K562 (cell line): ENCODE data around the gene HKDC1. TPM values are rescaled to one million over a fixed set of nuclear protein-coding genes. Genes with fewer than 3 reads are reported as not detected.

Experiments
- DDX20 ChIP-seq: fragments of 450-650 bp; IDR thresholded peaks from 2 replicates; pipeline ENCODE4 v1.6.1; 2016; ENCODE audit warnings: missing genetic modification characterization, low read depth, mild to moderate bottlenecking, missing compliant biosample characterization, moderate library complexity
- ERF ChIP-seq: fragments of 450-650 bp; formaldehyde crosslinking; IDR thresholded peaks from 2 replicates; pipeline ENCODE4 v1.4.0; 2020; ENCODE audit warnings: mild to moderate bottlenecking, mixed read lengths
- GATAD2B ChIP-seq: fragments of 450-650 bp; IDR thresholded peaks from 2 replicates; pipeline ENCODE4 v1.6.1; 2017; ENCODE audit warnings: mild to moderate bottlenecking, borderline replicate concordance
- HEY1 ChIP-seq: fragments of 250-450 bp; sonication (Bioruptor Pico); IDR thresholded peaks from 2 replicates; pipeline ENCODE4 v1.5.0; 2020; ENCODE audit warnings: mild to moderate bottlenecking, moderate library complexity, borderline replicate concordance
- JUND ChIP-seq, 2 experiments: IDR thresholded peaks; 2 replicates in 1 of 2; 3 replicates in 1 of 2; pipeline ENCODE4 v1.6.1; 2011; ENCODE audit warnings: borderline replicate concordance in 2 of 2, low read depth in 2 of 2, low read length in 2 of 2, improper control_type of control experiment in 1 of 2, missing biosample characterization in 1 of 2, missing genetic modification characterization in 1 of 2, missing genetic modification reagents in 1 of 2
- L3MBTL2 ChIP-seq: fragments of 450-650 bp; IDR thresholded peaks from 2 replicates; pipeline ENCODE4 v1.6.1; 2016; ENCODE audit warnings: mild to moderate bottlenecking, moderate library complexity
- MNT ChIP-seq, 2 experiments: fragments of 450-650 bp; conservative IDR thresholded peaks; 2 replicates each; pipeline ENCODE4 v1.6.1; 2017; ENCODE audit warnings: mild to moderate bottlenecking in 2 of 2, moderate library complexity in 2 of 2
- NFE2L1 ChIP-seq: fragments of 450-650 bp; IDR thresholded peaks from 2 replicates; pipeline ENCODE4 v1.6.1; 2016; ENCODE audit warnings: missing genetic modification characterization, low read depth, mild to moderate bottlenecking, missing compliant biosample characterization, moderate library complexity, borderline replicate concordance
- NFYB ChIP-seq: IDR thresholded peaks from 2 replicates; pipeline ENCODE4 v1.6.1; 2011; ENCODE audit warnings: mild to moderate bottlenecking, moderate library complexity; ENCODE audit not compliant: insufficient read length; ENCODE audit errors: extremely low read depth
- PHTF2 ChIP-seq: fragments of 250-450 bp; sonication (Bioruptor Pico); IDR thresholded peaks from 2 replicates; pipeline ENCODE4 v1.5.0; 2021; ENCODE audit warnings: mild to moderate bottlenecking
- RBM15 ChIP-seq: fragments of 200-400 bp; formaldehyde crosslinking; IDR thresholded peaks from 2 replicates; pipeline ENCODE4 v1.6.1; 2018; ENCODE audit warnings: mild to moderate bottlenecking, low read length, moderate library complexity; ENCODE audit not compliant: insufficient read depth
- RBM25 ChIP-seq: fragments of 200-400 bp; formaldehyde crosslinking; IDR thresholded peaks from 2 replicates; pipeline ENCODE4 v1.6.1; 2018; ENCODE audit warnings: low read length, low read depth, moderate library complexity; ENCODE audit not compliant: severe bottlenecking
- RCOR1 ChIP-seq, 2 experiments: IDR thresholded peaks; 2 replicates each; pipeline ENCODE4 v1.6.1; 2012; ENCODE audit warnings: low read depth in 2 of 2, low read length in 2 of 2, borderline replicate concordance in 1 of 2, improper control_type of control experiment in 1 of 2
- STAT6 ChIP-seq: sonication (generic); formaldehyde crosslinking; IDR thresholded peaks from 2 replicates; pipeline ENCODE4 v1.8.1; 2023; ENCODE audit warnings: mild to moderate bottlenecking, missing genetic modification reagents
- TCF15 ChIP-seq: fragments of 250-450 bp; sonication (Bioruptor Pico); IDR thresholded peaks from 2 replicates; pipeline ENCODE4 v1.8.0; 2022; ENCODE audit warnings: moderate library complexity, mild to moderate bottlenecking, inconsistent platforms
- ZNF395 ChIP-seq: fragments of 200-800 bp; sonication (Bioruptor generic); IDR thresholded peaks from 2 replicates; pipeline ENCODE4 v1.6.1; 2017; ENCODE audit warnings: missing genetic modification characterization, missing compliant biosample characterization
- ZNF639 ChIP-seq, 2 experiments: fragments of 200-800 bp in 1 of 2; sonication (Bioruptor generic) in 1 of 2; sonication (generic) in 1 of 2; formaldehyde crosslinking in 1 of 2; IDR thresholded peaks in 1 of 2; conservative IDR thresholded peaks in 1 of 2; 2 replicates each; pipeline versions ENCODE4 v1.5.0 to v1.6.1; 2016 to 2020; ENCODE audit warnings: missing compliant biosample characterization in 1 of 2, missing genetic modification characterization in 1 of 2, missing genetic modification reagents in 1 of 2
- polyA plus RNA-seq, 8 experiments: library from polyadenylated mRNA; depleted of rRNA in 4 of 8; stranded (reverse) in 5 of 8; unstranded in 3 of 8; fragments of >200 nt; fragmentation: Nextera tagmentation in 2 of 8; fragmentation: Illumina TruSeq in 1 of 8; extraction: Ambion mirVana in 2 of 8; extraction: Trizol in 1 of 8; gene quantifications; 2 replicates each; pipeline versions ENCODE4 v1.2.1 to v1.2.3, GENCODE V29; 2011 to 2014; ENCODE audit warnings: inconsistent platforms in 1 of 8, missing spikeins in 1 of 8
- total RNA-seq, 7 experiments: library from RNA; depleted of rRNA in 6 of 7; stranded (reverse); fragments of >200 nt in 6 of 7; fragmentation: Illumina TruSeq in 2 of 7; extraction: Trizol in 2 of 7; gene quantifications; 2 replicates each; pipeline versions ENCODE4 v1.2.1 to v1.2.3, GENCODE V29; 2011 to 2021; ENCODE audit warnings: low replicate concordance in 1 of 7

Gene HKDC1
- total and polyA plus RNA-seq, 9 of the 15 experiments (the other 6 are each of a cell fraction or from before 2014, with no cell fraction given) = 0.04 to 0.22 (median 0.11) TPM; not detected in 5

GRCh38 chr10:69223028-69223342 is 2.9 kb downstream of the HKDC1 start (continued):
- TF ChIP-seq ZNF639 (CRISPR knock-in tag; conservative IDR thresholded peaks at IDR 0.05 in 1 of 2, IDR thresholded peaks at IDR 0.05 in 1 of 2) (0 out of 4 replicates have a peak, but pooled peaks of 1 of the 2 experiments have one; percentile 37), STAT6 (no peak), NFYB (no peak), TCF15 (no peak), RBM25 (no peak), PHTF2 (no peak), MNT (conservative IDR thresholded peaks at IDR 0.05) (peak in 1 of 2 experiments; percentile 56; a peak in 1 of 4 replicates), NFE2L1 (tag) (no peak), JUND (IDR thresholded peaks at IDR 0.05; ENCODE audit: borderline replicate concordance, low read depth, low read length) (no peak), JUND (tag; IDR thresholded peaks at IDR 0.05; ENCODE audit: borderline replicate concordance, low read depth, low read length) (no peak), GATAD2B (0 out of 2 replicates have a peak, but pooled peaks have one; percentile 59), HEY1 (CRISPR knock-in tag) (no peak), ZNF395 (CRISPR knock-in tag) (no peak; the same call in 1 of the 2 replicates), ERF (no peak), RCOR1 (IDR thresholded peaks at IDR 0.05; ENCODE audit: borderline replicate concordance in 1 of 2, low read depth in 2 of 2, low read length in 2 of 2) (no peak), L3MBTL2 (peak; percentile 36; the same call in 1 of the 2 replicates), DDX20 (tag) (no peak), RBM15 (no peak)
